ENCODE data around the gene GPR157.

DNA sequence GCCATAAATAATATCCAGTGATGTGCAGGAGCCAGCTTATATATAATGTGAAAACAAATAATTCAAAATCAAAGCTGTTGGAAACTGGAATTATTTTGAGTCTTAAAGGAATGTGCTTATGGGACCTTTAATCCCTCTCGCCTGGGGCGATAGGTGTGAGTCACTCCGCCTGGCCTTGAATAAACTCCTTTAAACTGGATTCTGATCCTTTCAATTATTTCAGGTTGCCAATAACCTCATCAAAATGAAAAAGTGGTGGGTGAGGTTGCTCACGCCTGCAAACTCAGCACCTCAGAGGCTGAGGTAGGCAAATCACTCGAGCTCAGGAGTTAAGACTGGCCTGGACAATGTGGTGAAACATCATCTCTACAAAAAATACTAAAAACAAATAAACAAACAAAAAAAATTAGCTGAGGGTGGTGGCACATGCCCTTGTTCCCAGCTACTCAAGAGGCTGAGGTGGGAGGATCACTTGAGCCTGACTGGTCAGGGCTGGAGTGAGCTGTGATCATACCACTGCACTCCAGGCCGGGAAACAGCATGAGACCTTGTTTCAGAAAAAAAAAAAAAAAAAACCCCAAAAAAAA is 48.1 kb downstream of the GPR157 start:
- TF ChIP-seq TAF1 (IDR thresholded peaks at IDR 0.05; ENCODE audit: low read depth, low read length) (no peak), POLR2A (IDR thresholded peaks at IDR 0.05; ENCODE audit: low read depth, low read length) (no peak), POLR2AphosphoS5 (IDR thresholded peaks at IDR 0.05; ENCODE audit: low read depth, low read length) (no peak), POU2F2 (IDR thresholded peaks at IDR 0.05; ENCODE audit: low read depth, low read length) (no peak)
